Activated CD4-positive, alpha-beta T cell treated with anti-CD3 and anti-CD28 coated beads, Interleukin-2, amount 50 U/mL, for 24 hours (primary cell): ENCODE data around the gene RPL18.

Source experiments
- DNase-seq, 2 donors: peaks; one replicate each; pipeline ENCODE4 v3.0.0-alpha.2; 2020; ENCODE audit warnings: low read depth in 1 of 2, low spot score in 1 of 2

Gene RPL18

DNA sequence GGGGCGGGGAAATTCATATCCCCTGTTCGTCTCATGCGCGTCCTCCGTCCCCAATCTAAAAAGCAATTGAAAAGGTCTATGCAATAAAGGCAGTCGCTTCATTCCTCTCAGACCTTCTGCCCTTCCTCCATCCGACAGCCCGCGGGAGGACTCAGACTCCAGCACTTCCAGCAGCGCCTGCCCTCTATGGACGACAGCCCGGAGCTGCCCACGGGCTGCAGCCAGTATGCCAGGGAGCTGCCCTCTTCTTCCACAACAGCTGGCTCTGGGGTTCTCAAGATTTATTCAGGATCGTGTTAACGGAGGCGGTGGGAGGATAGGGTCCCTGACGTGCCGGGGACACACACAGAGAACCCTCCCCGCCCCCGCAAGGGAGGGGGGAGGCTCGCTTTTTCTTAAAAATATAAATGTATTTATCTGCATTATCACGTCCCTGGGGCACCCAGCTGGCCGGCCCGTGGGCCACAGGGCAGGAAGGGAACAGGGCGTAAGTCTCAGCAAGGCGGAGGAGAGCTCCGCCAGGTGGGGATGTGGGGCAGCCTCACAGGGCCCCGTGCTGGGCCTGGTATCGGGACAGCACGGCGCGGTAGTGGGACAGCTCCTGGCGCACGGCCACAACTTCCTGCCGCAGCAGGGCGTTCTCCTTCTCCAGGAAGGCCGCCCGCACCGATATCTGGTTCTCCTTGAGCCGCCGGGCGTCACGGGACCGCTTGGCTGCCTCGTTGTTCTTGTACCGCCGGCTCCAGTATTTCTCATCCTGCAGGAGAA lies 11.5 kb upstream of the RPL18 start:
- no peak for DNase-seq

GRCh38 chr19:48629599-48630295 lies 10.8 kb upstream of the RPL18 start:
- no peak for DNase-seq

GRCh38 chr19:48629297-48629598 lies 10.3 kb upstream of the RPL18 start:
- no peak for DNase-seq

DNA sequence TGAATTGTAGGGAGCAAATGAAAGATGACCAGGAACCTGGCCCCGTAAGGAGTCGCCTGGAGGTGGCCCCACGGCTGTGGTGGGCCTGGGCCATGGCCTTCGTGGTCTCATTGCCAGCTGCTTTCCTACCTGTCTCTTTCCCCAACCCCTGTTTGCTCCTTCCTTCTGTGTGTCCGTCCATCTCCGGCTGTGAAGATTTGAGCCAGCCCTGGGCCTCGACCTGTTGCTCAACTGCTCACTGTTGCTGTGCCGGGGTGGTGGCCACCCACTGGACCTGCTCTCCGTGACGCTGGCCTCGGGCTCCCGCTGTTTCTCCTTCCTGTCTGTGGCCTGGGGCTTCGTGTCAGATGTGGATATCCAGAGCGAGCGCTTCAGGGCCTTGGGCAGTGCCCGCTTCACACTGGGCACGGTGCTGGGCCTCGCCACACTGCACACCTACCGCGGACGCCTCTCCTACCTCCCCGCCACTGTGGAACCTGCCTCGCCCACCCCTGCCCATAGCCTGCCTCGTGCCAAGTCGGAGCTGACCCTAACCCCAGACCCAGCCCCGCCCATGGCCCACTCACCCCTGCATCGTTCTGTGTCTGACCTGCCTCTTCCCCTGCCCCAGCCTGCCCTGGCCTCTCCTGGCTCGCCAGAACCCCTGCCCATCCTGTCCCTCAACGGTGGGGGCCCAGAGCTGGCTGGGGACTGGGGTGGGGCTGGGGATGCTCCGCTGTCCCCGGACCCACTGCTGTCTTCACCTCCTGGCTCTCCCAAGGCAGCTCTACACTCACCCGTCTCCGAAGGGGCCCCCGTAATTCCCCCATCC lies 9.7 kb upstream of the RPL18 start:
- DNase-seq, result no peak

- DNase-seq, result no peak
Observed at GRCh38 chr19:48627865-48628314, 8.9 kb upstream of the RPL18 start.

DNA sequence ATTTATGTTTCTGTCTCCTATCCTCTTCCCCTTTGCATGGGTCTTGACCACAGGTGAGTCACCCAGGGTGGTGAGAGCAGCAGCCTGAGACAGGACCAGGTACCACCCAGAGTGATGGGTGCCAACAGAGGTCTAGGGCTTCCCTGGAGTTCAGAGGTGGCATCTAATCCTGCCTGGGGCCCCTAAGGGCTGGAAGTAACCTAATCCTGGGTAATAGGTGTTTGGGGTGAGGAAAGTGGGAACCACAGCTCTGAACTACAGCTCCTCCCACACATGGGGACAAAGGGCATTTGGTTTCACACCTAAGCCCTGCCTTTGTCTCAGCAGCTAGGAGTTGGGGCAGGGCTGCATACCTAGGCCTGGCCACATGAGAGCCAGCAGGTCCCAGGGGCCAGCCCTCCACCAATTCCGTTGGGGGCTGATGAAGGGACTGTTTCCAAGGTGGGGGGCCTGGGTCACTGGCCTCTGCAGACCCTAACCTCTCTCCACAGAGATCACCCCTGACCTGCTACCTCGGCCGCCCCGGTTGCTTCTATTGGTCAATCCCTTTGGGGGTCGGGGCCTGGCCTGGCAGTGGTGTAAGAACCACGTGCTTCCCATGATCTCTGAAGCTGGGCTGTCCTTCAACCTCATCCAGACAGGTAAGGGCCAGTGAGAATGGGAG lies 8.4 kb upstream of the RPL18 start:
- no peak for DNase-seq

GRCh38 chr19:48625891-48626327 lies 6.9 kb upstream of the RPL18 start:
- no peak for DNase-seq

- DNase-seq, result no peak
Observed at GRCh38 chr19:48624791-48625723, 6.1 kb upstream of the RPL18 start.

DNA sequence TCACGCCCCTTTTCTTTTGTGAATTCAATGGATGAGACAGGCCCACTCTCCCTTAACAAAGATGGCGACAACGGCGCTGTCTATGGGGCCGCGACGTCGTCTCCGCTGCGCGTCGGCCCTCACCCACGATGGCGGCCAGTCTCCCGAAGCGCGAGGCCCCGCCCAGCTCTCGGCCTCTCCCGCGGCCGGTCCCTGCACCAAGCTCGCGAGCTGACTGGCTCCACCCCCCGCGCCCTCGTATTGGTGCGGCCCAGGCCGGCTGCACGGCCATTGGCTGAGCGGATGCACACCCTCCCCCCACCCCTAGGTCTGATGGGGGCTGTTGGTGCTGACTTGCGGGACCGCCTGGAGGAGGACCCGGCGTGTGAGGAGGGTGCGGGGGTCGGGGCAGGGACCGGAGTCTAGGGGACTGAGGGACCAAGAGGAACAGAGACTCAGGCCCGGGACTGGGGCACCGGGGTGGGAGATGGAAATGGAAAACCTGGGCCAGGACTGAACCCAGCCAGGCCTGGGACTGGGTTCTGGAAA lies 5.2 kb upstream of the RPL18 start:
- peak; percentile 93 to 96 for DNase-seq

GRCh38 chr19:48623556-48624066 lies 4.6 kb upstream of the RPL18 start:
- DNase-seq, result no peak

GRCh38 chr19:48619692-48620585 lies 961 bp upstream of the RPL18 start:
- no peak for DNase-seq

GRCh38 chr19:48618278-48618915 lies 581 bp downstream of the RPL18 start:
- DNase-seq, result no peak

DNA sequence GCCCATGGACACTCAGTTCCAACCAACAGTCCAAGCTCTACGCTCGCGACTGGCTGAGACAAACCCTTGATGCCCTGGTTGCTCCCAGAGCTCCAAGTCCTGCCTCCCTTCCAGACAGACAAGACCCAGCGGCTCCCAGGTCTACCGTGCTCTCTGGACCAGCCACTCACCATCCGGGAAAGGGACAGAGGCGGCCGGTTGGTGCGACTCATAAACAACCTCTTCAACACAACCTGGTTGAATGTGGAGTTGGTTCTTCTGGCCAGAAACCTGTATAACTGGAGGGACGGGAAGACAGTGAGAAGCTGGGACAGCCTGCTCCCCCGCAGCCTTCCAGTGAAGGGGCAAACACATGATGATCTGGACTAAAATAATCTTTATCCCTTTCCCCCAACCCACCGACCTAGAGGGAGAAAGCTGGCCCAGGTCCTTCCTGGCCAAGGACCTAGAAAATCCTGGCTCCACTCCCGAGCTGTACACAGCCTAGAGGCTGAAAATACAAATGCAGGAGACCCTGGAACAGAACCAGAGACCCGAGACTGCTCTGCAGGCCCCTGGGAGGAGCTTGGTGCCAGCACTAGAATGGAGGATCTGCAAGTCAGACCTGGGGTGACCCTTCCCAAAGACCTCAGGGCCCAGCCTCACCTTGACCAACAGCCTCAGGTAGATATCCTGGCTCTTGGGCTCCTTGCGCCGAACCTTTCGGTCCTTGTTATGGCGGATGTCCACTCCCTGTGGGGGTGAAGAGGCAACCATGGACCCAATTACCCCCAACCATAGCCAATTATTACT lies 1.6 kb downstream of the RPL18 start:
- no peak for DNase-seq

- no peak for DNase-seq
Observed at GRCh38 chr19:48616491-48617056, 2.4 kb downstream of the RPL18 start.

GRCh38 chr19:48616041-48616436 lies 2.9 kb downstream of the RPL18 start:
- no peak for DNase-seq

DNA sequence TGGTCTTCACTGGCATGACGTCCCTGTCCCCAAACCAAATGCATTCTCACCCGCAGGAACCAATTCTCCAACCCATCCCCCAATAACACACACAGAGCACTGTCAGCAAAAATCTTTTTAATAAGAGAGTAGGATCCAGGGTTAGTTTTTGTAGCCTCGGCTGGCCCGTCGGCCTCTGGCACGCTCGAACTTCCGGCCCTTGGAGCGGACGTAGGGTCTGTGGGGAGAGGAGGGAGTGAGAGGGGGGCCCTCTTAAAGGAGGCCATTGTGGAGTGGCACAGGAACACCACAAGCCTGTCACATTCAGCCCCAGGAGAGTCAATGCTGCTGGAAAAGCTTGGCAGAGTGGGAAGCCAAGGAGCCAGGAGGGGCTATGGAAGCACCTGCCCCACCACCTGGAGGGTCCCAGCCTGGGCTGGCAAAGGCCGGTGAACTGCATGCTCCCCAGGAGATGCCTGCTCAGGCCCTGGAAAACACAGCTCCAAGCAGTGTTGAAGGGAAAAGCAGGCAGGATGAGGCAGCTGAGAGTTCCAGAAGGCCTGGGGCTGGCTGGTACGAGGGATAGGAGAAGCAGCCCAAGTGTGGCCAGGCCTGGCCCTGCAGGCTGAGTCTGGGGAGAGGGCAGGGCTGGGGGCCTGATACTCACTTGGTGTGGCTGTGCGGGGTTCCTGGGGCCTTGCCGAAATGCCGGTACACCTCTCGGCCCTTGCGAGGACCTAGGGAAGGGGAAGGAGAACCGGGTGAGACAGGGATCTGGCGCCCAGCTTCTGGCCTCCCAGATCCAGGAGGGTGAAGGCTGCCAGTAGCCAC lies 3.5 kb downstream of the RPL18 start:
- DNase-seq, result no peak
